Esophagus muscularis mucosa (tissue), 3 donors: ENCODE data around the gene CENPO.

Experiments
- POLR2A ChIP-seq: fragments of 450-650 bp; IDR thresholded peaks from one replicate; pipeline ENCODE4 v1.6.1; 2017; ENCODE audit warnings: antibody characterized with exemption, moderate library complexity, mild to moderate bottlenecking, low read depth
- POLR2AphosphoS5 ChIP-seq, 2 donors: sonication (generic); formaldehyde crosslinking; IDR thresholded peaks; one replicate each; pipeline ENCODE4 v1.6.1; 2017; ENCODE audit warnings: antibody characterized with exemption in 2 of 2
- TF ChIP-seq, protein P1 (sequence below), 3 experiments: fragments of 200-600 bp in 2 of 3; fragments of 450-650 bp in 1 of 3; sonication (generic) in 2 of 3; IDR thresholded peaks; one replicate each; pipeline ENCODE4 v1.5.1; 2017 to 2019; ENCODE audit warnings: antibody characterized with exemption in 3 of 3, mild to moderate bottlenecking in 2 of 3, moderate library complexity in 1 of 3

DNA sequence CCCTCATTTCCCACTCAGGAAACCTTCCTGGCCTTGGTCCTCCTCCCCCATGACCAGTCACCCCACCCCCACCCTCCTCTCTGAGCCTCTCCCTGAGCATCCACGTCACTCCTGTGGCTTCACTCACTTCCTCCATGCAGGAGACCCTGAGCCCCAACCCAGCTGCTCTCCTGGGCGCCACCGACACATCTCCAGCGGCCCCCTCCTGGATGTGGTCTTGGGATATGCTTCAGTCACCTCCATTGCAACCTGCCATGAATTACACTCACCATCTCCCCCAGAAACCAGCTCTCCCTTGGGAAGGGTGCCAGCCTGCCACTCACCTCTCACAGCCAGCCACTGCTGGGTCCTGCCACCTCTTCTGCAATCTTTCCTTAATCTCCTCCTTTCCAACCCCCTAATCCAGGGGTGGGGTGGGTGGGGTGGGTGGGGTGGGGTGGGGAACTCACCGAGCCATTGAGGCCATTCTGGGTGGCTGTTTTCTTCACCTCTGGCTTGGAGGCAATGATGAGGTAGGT is 44.8 kb downstream of the CENPO start:
- TF ChIP-seq POLR2AphosphoS5 (IDR thresholded peaks at IDR 0.05) (no peak), POLR2A (no peak)
- TF ChIP-seq, protein P1, sequence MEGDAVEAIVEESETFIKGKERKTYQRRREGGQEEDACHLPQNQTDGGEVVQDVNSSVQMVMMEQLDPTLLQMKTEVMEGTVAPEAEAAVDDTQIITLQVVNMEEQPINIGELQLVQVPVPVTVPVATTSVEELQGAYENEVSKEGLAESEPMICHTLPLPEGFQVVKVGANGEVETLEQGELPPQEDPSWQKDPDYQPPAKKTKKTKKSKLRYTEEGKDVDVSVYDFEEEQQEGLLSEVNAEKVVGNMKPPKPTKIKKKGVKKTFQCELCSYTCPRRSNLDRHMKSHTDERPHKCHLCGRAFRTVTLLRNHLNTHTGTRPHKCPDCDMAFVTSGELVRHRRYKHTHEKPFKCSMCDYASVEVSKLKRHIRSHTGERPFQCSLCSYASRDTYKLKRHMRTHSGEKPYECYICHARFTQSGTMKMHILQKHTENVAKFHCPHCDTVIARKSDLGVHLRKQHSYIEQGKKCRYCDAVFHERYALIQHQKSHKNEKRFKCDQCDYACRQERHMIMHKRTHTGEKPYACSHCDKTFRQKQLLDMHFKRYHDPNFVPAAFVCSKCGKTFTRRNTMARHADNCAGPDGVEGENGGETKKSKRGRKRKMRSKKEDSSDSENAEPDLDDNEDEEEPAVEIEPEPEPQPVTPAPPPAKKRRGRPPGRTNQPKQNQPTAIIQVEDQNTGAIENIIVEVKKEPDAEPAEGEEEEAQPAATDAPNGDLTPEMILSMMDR (IDR thresholded peaks at IDR 0.05), result no peak
